Measurements from ENCODE around the gene MEX3B.
A peak's percentile ranks its signal among the peaks of the same experiment; 100 is the strongest.

MEX3B gene

GRCh38 chr15:82064824-82065223, 19.0 kb upstream of the MEX3B start:
- no peak overlapping the region for H3K4me3 ChIP-seq (ENCODE audit: low read length)
- H3K9ac ChIP-seq (ENCODE audit: low read depth, low read length), result no peak overlapping the region
- no peak overlapping the region for H3K27ac ChIP-seq (ENCODE audit: low read length)
- H3K27me3 ChIP-seq (ENCODE audit: insufficient read depth, low read length), result peaks cover 55% of the 10 kb centered on the region
- no peaks in the 10 kb centered on the region for H3K9me3 ChIP-seq (ENCODE audit: insufficient read depth, low read depth, low read length)
- H3K4me1 ChIP-seq (ENCODE audit: insufficient read depth, low read length), result peaks cover 4% of the 10 kb centered on the region; the same call in 1 of the 2 replicates
- no peaks in the 10 kb centered on the region for H3K36me3 ChIP-seq (ENCODE audit: insufficient read depth, low read depth, low read length)

DNA sequence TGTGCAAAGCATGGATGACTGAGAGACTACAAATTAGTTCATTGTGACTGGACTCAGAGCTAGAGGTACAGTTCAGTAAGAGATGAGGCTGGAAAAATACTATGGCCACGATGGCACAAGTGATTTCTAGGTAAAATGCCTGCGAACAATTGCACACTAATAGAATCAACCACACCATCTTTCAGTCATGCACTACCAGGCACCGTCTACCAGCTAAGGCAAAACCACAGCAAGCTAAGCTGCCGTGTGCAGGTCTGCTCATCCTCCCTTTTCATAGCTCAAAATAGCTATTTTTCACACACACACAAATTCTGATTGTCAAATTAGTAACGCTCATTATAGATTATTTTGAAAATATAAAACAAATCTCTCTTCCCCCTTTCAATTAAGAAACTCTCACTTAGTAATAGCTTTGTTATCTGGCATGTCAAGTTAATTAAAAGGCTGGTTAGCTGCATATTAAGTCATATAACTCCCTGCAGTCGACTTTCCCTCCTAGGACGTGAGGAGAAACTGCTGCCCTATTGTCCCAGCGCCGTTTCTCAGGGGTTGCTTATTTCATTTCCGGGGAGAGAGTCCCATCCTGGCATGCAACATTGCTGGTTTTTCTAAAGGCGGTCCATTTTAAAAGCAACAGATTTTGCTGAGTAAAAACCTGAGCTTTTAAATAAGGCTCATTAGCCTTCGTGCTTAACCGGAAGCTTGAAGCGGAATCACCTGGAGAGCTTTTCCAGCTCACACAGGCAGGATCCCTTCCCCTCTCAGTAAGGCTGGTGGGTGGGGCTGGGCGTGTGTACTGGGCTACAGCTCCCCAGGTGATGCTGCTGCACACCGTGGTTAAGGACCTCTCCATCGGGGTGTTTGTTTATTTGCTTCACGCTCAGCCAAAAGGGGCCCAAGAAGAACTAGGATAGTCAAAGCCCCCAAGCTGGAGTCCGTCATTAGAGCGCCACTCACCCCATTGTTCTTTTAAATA, 16.9 kb upstream of the MEX3B start:
- Histone ChIP-seq H3K9me3 (ENCODE audit: insufficient read depth, low read depth, low read length) (no peaks in the 10 kb centered on the region), H3K4me3 (ENCODE audit: low read length) (peak overlapping the region; percentile 59)

GRCh38 chr15:82060817-82061216, 15.0 kb upstream of the MEX3B start:
- Histone ChIP-seq H3K4me3 (ENCODE audit: low read length) (no peak overlapping the region), H3K27me3 (ENCODE audit: insufficient read depth, low read length) (peaks cover 95% of the 10 kb centered on the region), H3K36me3 (ENCODE audit: insufficient read depth, low read depth, low read length) (no peaks in the 10 kb centered on the region), H3K27ac (ENCODE audit: low read length) (no peak overlapping the region), H3K4me1 (ENCODE audit: insufficient read depth, low read length) (peaks cover 23% of the 10 kb centered on the region), H3K9me3 (ENCODE audit: insufficient read depth, low read depth, low read length) (no peaks in the 10 kb centered on the region), H3K9ac (ENCODE audit: low read depth, low read length) (no peak overlapping the region)

More for the DNA sequence above, 16.9 kb upstream of the MEX3B start:
- H3K27me3 ChIP-seq (ENCODE audit: insufficient read depth, low read length), result peaks cover 76% of the 10 kb centered on the region
- H3K9ac ChIP-seq (ENCODE audit: low read depth, low read length), result peak overlapping the region; percentile 22; the same call in 1 of the 2 replicates
- no peak overlapping the region for H3K27ac ChIP-seq (ENCODE audit: low read length)
- peaks cover 6% of the 10 kb centered on the region for H3K4me1 ChIP-seq (ENCODE audit: insufficient read depth, low read length)
- no peaks in the 10 kb centered on the region for H3K36me3 ChIP-seq (ENCODE audit: insufficient read depth, low read depth, low read length)

DNA sequence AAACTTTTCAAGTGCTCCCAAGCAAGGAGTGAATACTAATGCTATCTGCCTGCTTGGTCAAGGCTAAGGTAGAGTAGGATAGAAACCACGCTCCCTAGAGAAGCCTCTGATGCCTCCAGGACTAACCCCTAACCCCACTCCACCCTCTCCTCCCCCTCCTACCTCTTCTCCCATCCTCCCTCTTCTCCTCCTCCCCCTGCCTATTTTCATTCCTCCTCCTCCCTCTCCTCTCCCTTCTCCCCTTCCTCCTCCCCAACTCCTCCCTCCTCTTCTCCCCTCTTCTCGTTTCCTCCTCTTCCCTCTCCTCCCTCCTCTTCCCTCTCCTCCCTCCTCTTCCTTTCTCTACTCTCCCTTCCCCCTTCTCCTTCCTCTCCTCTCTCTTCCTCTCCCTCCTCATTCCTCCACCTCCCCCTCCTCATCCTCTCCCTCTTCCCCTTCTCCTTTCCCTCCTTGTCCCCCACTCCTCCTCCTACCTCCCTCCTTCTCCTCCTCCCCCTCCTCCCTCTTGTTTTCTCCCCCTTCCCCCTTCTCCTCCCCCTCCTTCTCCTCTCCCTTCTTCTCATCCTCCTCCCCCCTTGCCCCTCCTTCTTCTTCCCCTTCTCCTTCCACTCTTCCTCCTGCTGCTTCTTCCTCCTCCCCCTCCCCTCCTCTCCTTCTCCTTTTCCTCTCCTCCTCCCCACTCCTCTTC, 12.8 kb upstream of the MEX3B start:
- H3K4me1 ChIP-seq (ENCODE audit: insufficient read depth, low read length), result peaks cover 23% of the 10 kb centered on the region
- H3K36me3 ChIP-seq (ENCODE audit: insufficient read depth, low read depth, low read length), result no peaks in the 10 kb centered on the region
- no peaks in the 10 kb centered on the region for H3K9me3 ChIP-seq (ENCODE audit: insufficient read depth, low read depth, low read length)
- no peak overlapping the region for H3K27ac ChIP-seq (ENCODE audit: low read length)
- no peak overlapping the region for H3K9ac ChIP-seq (ENCODE audit: low read depth, low read length)
- H3K27me3 ChIP-seq (ENCODE audit: insufficient read depth, low read length), result peaks cover 79% of the 10 kb centered on the region
- H3K4me3 ChIP-seq (ENCODE audit: low read length), result peak overlapping the region; percentile 67

GRCh38 chr15:82058026-82058425, 12.2 kb upstream of the MEX3B start:
- H3K36me3 ChIP-seq (ENCODE audit: insufficient read depth, low read depth, low read length), result no peaks in the 10 kb centered on the region
- H3K9me3 ChIP-seq (ENCODE audit: insufficient read depth, low read depth, low read length), result no peaks in the 10 kb centered on the region
- H3K27me3 ChIP-seq (ENCODE audit: insufficient read depth, low read length), result peaks cover 73% of the 10 kb centered on the region
- H3K9ac ChIP-seq (ENCODE audit: low read depth, low read length), result no peak overlapping the region; the same call in 1 of the 2 replicates
- no peak overlapping the region for H3K27ac ChIP-seq (ENCODE audit: low read length)
- H3K4me3 ChIP-seq (ENCODE audit: low read length), result peak overlapping the region; percentile 67
- H3K4me1 ChIP-seq (ENCODE audit: insufficient read depth, low read length), result peaks cover 23% of the 10 kb centered on the region

DNA sequence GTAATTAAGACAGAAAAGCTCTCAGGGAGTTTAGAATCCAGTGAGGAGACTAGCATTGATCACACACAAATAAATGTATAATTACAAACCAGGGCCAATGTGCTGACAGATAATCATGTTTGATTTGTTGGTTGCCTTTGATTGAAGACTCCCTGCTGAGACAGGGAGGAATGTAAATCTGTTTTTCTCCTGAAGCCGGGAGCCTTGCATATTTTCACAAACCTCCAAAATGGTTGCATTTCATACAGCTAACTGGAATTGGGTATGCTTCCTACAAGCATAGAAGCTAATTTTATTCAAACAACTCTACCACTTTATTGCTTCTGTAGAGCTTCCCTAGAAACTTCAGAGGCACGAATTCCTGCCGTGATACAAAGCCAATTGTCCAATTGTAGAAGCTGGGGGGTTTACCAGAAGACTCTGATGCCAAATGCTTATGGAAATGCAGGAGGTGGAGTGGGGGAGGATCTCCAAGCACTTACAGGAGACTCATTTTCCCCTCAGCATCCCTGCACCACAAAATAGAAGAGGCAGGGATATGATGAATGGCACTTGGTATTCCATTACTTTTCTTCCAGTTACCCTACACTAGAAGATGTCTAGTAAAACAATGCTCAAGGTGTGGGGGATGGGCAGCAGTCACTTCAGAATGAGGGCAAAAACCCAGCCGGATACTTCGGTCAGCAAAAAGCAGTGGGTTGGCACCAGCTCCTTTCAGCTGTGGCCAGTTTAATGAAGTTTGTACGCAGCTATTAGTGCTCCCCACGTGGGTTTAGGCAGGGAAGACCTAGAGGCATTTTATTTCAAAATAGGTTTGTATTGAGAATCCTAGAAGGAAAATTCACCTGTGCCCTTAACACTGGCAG, 11.4 kb upstream of the MEX3B start:
- H3K9ac ChIP-seq (ENCODE audit: low read depth, low read length), result no peak overlapping the region; the same call in 1 of the 2 replicates
- H3K4me1 ChIP-seq (ENCODE audit: insufficient read depth, low read length), result peaks cover 19% of the 10 kb centered on the region
- H3K4me3 ChIP-seq (ENCODE audit: low read length), result peak overlapping the region; percentile 67
- H3K27ac ChIP-seq (ENCODE audit: low read length), result no peak overlapping the region
- peaks cover 65% of the 10 kb centered on the region for H3K27me3 ChIP-seq (ENCODE audit: insufficient read depth, low read length)
- no peaks in the 10 kb centered on the region for H3K9me3 ChIP-seq (ENCODE audit: insufficient read depth, low read depth, low read length)
- H3K36me3 ChIP-seq (ENCODE audit: insufficient read depth, low read depth, low read length), result no peaks in the 10 kb centered on the region

DNA sequence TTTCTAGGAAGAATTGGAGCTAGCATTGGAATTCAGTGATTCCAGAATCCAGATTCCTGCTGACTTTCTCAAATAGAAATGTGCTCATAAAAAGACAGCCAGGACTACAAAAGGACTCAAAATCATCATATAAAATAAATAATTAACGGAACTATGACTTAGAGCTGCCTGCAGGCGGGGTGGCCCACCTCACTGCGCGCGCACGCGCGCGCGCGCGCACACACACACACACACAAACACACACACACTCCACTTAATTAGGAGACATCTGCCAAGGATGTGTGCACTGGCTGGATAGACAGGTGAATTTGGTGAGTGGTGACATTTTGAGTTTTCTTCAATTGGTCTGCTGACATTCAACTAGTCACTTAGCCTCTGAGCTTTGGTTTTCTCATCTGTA, 6.9 kb upstream of the MEX3B start:
- H3K27me3 ChIP-seq (ENCODE audit: insufficient read depth, low read length), result peaks cover 46% of the 10 kb centered on the region
- H3K4me3 ChIP-seq (ENCODE audit: low read length), result no peak overlapping the region
- H3K36me3 ChIP-seq (ENCODE audit: insufficient read depth, low read depth, low read length), result no peaks in the 10 kb centered on the region
- peaks cover 22% of the 10 kb centered on the region for H3K4me1 ChIP-seq (ENCODE audit: insufficient read depth, low read length)
- no peak overlapping the region for H3K27ac ChIP-seq (ENCODE audit: low read length)
- no peak overlapping the region for H3K9ac ChIP-seq (ENCODE audit: low read depth, low read length)
- no peaks in the 10 kb centered on the region for H3K9me3 ChIP-seq (ENCODE audit: insufficient read depth, low read depth, low read length)

GRCh38 chr15:82051664-82052063, 5.8 kb upstream of the MEX3B start:
- peaks cover 11% of the 10 kb centered on the region; the same call in 1 of the 2 replicates for H3K4me1 ChIP-seq (ENCODE audit: insufficient read depth, low read length)
- no peak overlapping the region for H3K27ac ChIP-seq (ENCODE audit: low read length)
- no peak overlapping the region for H3K4me3 ChIP-seq (ENCODE audit: low read length)
- no peaks in the 10 kb centered on the region for H3K36me3 ChIP-seq (ENCODE audit: insufficient read depth, low read depth, low read length)
- H3K27me3 ChIP-seq (ENCODE audit: insufficient read depth, low read length), result peaks cover 35% of the 10 kb centered on the region
- no peaks in the 10 kb centered on the region for H3K9me3 ChIP-seq (ENCODE audit: insufficient read depth, low read depth, low read length)
- H3K9ac ChIP-seq (ENCODE audit: low read depth, low read length), result no peak overlapping the region

- H3K4me3 ChIP-seq (ENCODE audit: low read length), result no peak overlapping the region
- H3K9me3 ChIP-seq (ENCODE audit: insufficient read depth, low read depth, low read length), result no peaks in the 10 kb centered on the region
- H3K36me3 ChIP-seq (ENCODE audit: insufficient read depth, low read depth, low read length), result no peaks in the 10 kb centered on the region
- peaks cover 5% of the 10 kb centered on the region; the same call in 1 of the 2 replicates for H3K4me1 ChIP-seq (ENCODE audit: insufficient read depth, low read length)
- H3K9ac ChIP-seq (ENCODE audit: low read depth, low read length), result no peak overlapping the region
- H3K27ac ChIP-seq (ENCODE audit: low read length), result no peak overlapping the region
- H3K27me3 ChIP-seq (ENCODE audit: insufficient read depth, low read length), result peaks cover 33% of the 10 kb centered on the region
Observed at GRCh38 chr15:82048811-82049210, 3.0 kb upstream of the MEX3B start.

DNA sequence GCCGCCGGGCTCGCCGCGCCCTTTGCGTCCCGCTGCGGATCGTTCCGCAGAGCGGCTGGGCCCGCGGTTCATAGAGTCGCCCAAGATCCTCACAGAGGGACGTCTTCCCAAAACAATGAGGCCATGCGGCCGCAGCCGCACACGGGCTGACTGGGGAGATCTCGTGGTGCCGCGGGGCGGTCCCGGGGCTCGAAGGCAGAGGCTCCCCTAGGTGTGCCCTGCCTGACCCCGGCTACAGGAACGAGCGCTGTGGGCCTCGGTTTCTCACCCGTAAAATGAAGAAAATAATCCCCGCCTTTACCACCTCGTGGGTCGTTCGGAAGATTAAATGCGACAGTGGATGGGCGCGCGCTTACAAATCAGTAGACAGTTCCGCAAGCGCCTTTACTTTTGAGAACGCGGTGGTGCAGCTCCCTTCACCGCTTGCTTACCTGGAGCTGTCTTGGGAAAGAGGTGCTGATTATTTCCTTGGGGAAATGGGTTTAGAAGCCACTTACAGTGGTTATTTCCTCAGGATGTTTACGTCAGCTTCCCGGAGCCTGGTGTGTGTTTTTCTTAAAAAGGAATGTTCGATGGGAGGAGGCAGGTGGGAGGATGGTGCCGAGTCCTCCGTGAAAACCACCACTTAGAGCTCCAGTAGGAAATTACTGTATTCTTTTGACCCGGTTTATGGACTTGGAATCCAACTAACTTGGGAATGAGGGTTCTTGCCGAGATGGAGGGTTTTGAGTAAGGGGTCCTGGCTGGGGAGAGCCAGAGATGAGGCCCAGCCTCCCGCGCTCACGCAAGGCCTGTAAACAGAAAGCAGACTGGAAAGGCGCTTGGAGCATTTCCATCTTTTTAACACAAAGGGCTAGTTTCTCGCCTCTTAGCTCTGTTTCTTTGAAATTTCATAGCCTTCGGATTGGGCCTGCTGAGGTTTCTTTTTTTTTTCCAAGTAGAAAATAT, 1.9 kb upstream of the MEX3B start:
- Histone ChIP-seq H3K9ac (ENCODE audit: low read depth, low read length) (peak overlapping the region; percentile 78; the same call in 1 of the 2 replicates), H3K27me3 (ENCODE audit: insufficient read depth, low read length) (peaks cover 43% of the 10 kb centered on the region), H3K36me3 (ENCODE audit: insufficient read depth, low read depth, low read length) (peaks cover 5% of the 10 kb centered on the region; the same call in 1 of the 2 replicates), H3K9me3 (ENCODE audit: insufficient read depth, low read depth, low read length) (no peaks in the 10 kb centered on the region), H3K27ac (ENCODE audit: low read length) (no peak overlapping the region), H3K4me3 (ENCODE audit: low read length) (peak overlapping the region; percentile 83), H3K4me1 (ENCODE audit: insufficient read depth, low read length) (peaks cover 5% of the 10 kb centered on the region; the same call in 1 of the 2 replicates)

Measured in iPS-20b (cell line).